H9 (cell line): ENCODE data around the gene C3orf20. TPM values are rescaled to one million over a fixed set of nuclear protein-coding genes. Genes with fewer than 3 reads are reported as not detected.

Source experiments
- DNase-seq: peaks from one replicate; pipeline ENCODE4 v3.0.0-alpha.2; 2017
- H2AFZ ChIP-seq: one replicate; pipeline ENCODE4 v1.6.1; 2013; ENCODE audit warnings: mild to moderate bottlenecking, low read length, control low read depth, moderate library complexity
- H2AK5ac ChIP-seq: 2 replicates; pipeline ENCODE4 v1.6.1; 2013; ENCODE audit warnings: low read length, control low read depth, mixed read lengths; ENCODE audit not compliant: insufficient read length
- H2BK120ac ChIP-seq: one replicate; pipeline ENCODE4 v1.6.1; 2013; ENCODE audit warnings: low read depth, mild to moderate bottlenecking, low read length, control low read depth, inconsistent platforms; ENCODE audit not compliant: poor library complexity, severe bottlenecking
- H2BK12ac ChIP-seq: 2 replicates; pipeline ENCODE4 v1.6.1; 2013; ENCODE audit warnings: low read length, control low read depth, mixed read lengths, low read depth; ENCODE audit not compliant: insufficient read length
- H2BK15ac ChIP-seq: 2 replicates; pipeline ENCODE4 v1.6.1; 2013; ENCODE audit warnings: low read depth, low read length, control low read depth
- H2BK20ac ChIP-seq: one replicate; pipeline ENCODE4 v1.6.1; 2013; ENCODE audit warnings: low read depth, mild to moderate bottlenecking, low read length, control low read depth, inconsistent platforms; ENCODE audit not compliant: poor library complexity, severe bottlenecking
- H2BK5ac ChIP-seq: 2 replicates; pipeline ENCODE4 v1.6.1; 2013; ENCODE audit warnings: low read length, control low read depth, mixed read lengths; ENCODE audit not compliant: insufficient read length
- H3K14ac ChIP-seq: 2 replicates; pipeline ENCODE4 v1.6.1; 2013; ENCODE audit warnings: low read length, control low read depth; ENCODE audit not compliant: insufficient read depth
- H3K18ac ChIP-seq: 2 replicates; pipeline ENCODE4 v1.6.1; 2013; ENCODE audit warnings: low read depth, mild to moderate bottlenecking, mixed read lengths, low read length, control low read depth; ENCODE audit not compliant: insufficient read length
- H3K23ac ChIP-seq: 2 replicates; pipeline ENCODE4 v1.6.1; 2013; ENCODE audit warnings: low read length, control low read depth, mixed read lengths, low read depth; ENCODE audit not compliant: insufficient read length
- H3K23me2 ChIP-seq: 2 replicates; pipeline ENCODE4 v1.6.1; 2013; ENCODE audit warnings: low read depth, mild to moderate bottlenecking, mixed read lengths, low read length, control low read depth; ENCODE audit not compliant: insufficient read length, poor library complexity, severe bottlenecking
- H3K27ac ChIP-seq: 2 replicates; pipeline ENCODE4 v1.5.1; 2013; ENCODE audit warnings: low read length, control low read depth, mixed read lengths, low read depth; ENCODE audit not compliant: insufficient read length
- H3K27me3 ChIP-seq: 2 replicates; pipeline ENCODE4 v1.6.1; 2013; ENCODE audit warnings: low read length, control low read depth, inconsistent platforms; ENCODE audit not compliant: insufficient read depth
- H3K4ac ChIP-seq: 2 replicates; pipeline ENCODE4 v1.6.1; 2013; ENCODE audit warnings: low read depth, mild to moderate bottlenecking, control low read depth, inconsistent platforms, low read length, moderate library complexity
- H3K4me1 ChIP-seq: 2 replicates; pipeline ENCODE4 v1.6.1; 2013; ENCODE audit warnings: low read length, control low read depth, inconsistent platforms; ENCODE audit not compliant: insufficient read depth
- H3K4me2 ChIP-seq: 2 replicates; pipeline ENCODE4 v1.6.1; 2013; ENCODE audit warnings: low read length, control low read depth, mixed read lengths; ENCODE audit not compliant: insufficient read length, insufficient read depth
- H3K56ac ChIP-seq: 2 replicates; pipeline ENCODE4 v1.6.1; 2013; ENCODE audit warnings: low read depth, mild to moderate bottlenecking, mixed read lengths, low read length, control low read depth; ENCODE audit not compliant: insufficient read length
- H3K79me1 ChIP-seq: 2 replicates; pipeline ENCODE4 v1.6.1; 2013; ENCODE audit warnings: low read depth, mild to moderate bottlenecking, moderate library complexity, low read length, control low read depth, inconsistent platforms; ENCODE audit not compliant: insufficient read depth, poor library complexity, severe bottlenecking
- H3K79me2 ChIP-seq: 2 replicates; pipeline ENCODE4 v1.6.1; 2013; ENCODE audit warnings: low read length, control low read depth, inconsistent platforms; ENCODE audit not compliant: insufficient read depth
- H3K9ac ChIP-seq: 2 replicates; pipeline ENCODE4 v1.6.1; 2013; ENCODE audit warnings: low read length, control low read depth, mixed read lengths; ENCODE audit not compliant: insufficient read length; ENCODE audit errors: extremely low read depth
- H3K9me3 ChIP-seq: one replicate; pipeline ENCODE4 v1.6.1; 2013; ENCODE audit warnings: low read depth, low read length, inconsistent platforms; ENCODE audit not compliant: control insufficient read depth
- H3T11ph ChIP-seq: one replicate; pipeline ENCODE4 v1.6.1; 2013; ENCODE audit warnings: mild to moderate bottlenecking, low read length, control low read depth, inconsistent platforms
- H4K20me1 ChIP-seq: one replicate; pipeline ENCODE4 v1.6.1; 2013; ENCODE audit not compliant: control insufficient read depth, insufficient read length, insufficient read depth
- H4K5ac ChIP-seq: 2 replicates; pipeline ENCODE4 v1.6.1; 2013; ENCODE audit warnings: low read depth, mild to moderate bottlenecking, mixed read lengths, low read length, control low read depth; ENCODE audit not compliant: insufficient read length
- H4K8ac ChIP-seq: replicated peaks from 2 replicates; pipeline ENCODE4 v1.6.1; 2013; ENCODE audit warnings: low read length, control low read depth, mixed read lengths, low read depth; ENCODE audit not compliant: insufficient read length
- H4K91ac ChIP-seq: 2 replicates; pipeline ENCODE4 v1.6.1; 2013; ENCODE audit warnings: low read depth, mild to moderate bottlenecking, moderate library complexity, mixed read lengths, low read length, control low read depth; ENCODE audit not compliant: insufficient read length
- H3K27ac Mint-ChIP-seq, 3 experiments: 2 replicates in 2 of 3; 3 replicates in 1 of 3; pipeline ENCODE4 v1.8.0; 2020 to 2021; ENCODE audit warnings: mixed read lengths in 3 of 3, mild to moderate bottlenecking in 1 of 3, moderate library complexity in 1 of 3
- H3K27me3 Mint-ChIP-seq: 2 replicates; pipeline ENCODE4 v1.8.0; 2021; ENCODE audit warnings: low read depth, mild to moderate bottlenecking, moderate library complexity, mixed read lengths
- H3K36me3 Mint-ChIP-seq, 3 experiments: 2 replicates in 2 of 3; 3 replicates in 1 of 3; pipeline ENCODE4 v1.8.0; 2020 to 2021; ENCODE audit warnings: low read depth in 3 of 3, mixed read lengths in 3 of 3; ENCODE audit not compliant: insufficient read depth in 1 of 3
- H3K4me1 Mint-ChIP-seq, 2 experiments: 2 replicates each; pipeline ENCODE4 v1.8.0; 2020; ENCODE audit warnings: mixed read lengths in 2 of 2
- H3K4me3 Mint-ChIP-seq, 2 experiments: 2 replicates in 1 of 2; 3 replicates in 1 of 2; pipeline ENCODE4 v1.8.0; 2020 to 2021; ENCODE audit warnings: mild to moderate bottlenecking in 2 of 2, mixed read lengths in 2 of 2, moderate library complexity in 1 of 2
- H3K9me3 Mint-ChIP-seq, 2 experiments: 2 replicates in 1 of 2; 3 replicates in 1 of 2; pipeline ENCODE4 v1.8.0; 2020; ENCODE audit warnings: mild to moderate bottlenecking in 2 of 2, mixed read lengths in 2 of 2, moderate library complexity in 1 of 2
- CTCF ChIP-seq: fragments of 200-600 bp; sonication (generic); conservative IDR thresholded peaks from 3 replicates; pipeline ENCODE4 v1.8.0; 2021; ENCODE audit warnings: antibody characterized with exemption, mild to moderate bottlenecking
- WGBS: extraction: QIAGEN DNeasy Blood & Tissue Kit; methylation state at CpG from one replicate; pipeline ENCODE4 v1.1.7; 2013; ENCODE audit warnings: missing lambda C conversion rate, low lambda C conversion rate, mixed read lengths; ENCODE audit not compliant: insufficient read length; ENCODE audit errors: extremely low coverage; 5-methylcytosine and 5-hydroxymethylcytosine counted together
- total RNA-seq: library from RNA; stranded (reverse); gene quantifications from 2 replicates; pipeline ENCODE4 v1.2.1, GENCODE V29; 2021

C3orf20 gene
- total RNA-seq, 1 experiment from 2014 or later: not detected

GRCh38 chr3:14765060-14765400, 90.1 kb downstream of the C3orf20 start:
- Mint-ChIP-seq H3K4me1 (peaks cover 0 to 4% of the 10 kb centered on the region in 2 experiments; a peak in 1 of 4 replicates), H3K36me3 (no peaks in the 10 kb centered on the region; a peak in 1 of 7 replicates), H3K9me3 (no peaks in the 10 kb centered on the region), H3K4me3 (no peak overlapping the region), H3K27me3 (peaks cover 3% of the 10 kb centered on the region), H3K27ac (peak overlapping the region in 1 of 3 experiments; percentile 49; a peak in 2 of 7 replicates)
- Histone ChIP-seq H3K79me1 (no peaks in the 10 kb centered on the region), H2AFZ (no peak overlapping the region), H3K18ac (no peak overlapping the region), H4K5ac (no peak overlapping the region), H3K79me2 (no peaks in the 10 kb centered on the region), H3K9me3 (no peaks in the 10 kb centered on the region), H3K27ac (no peak overlapping the region), H3K23ac (no peak overlapping the region), H3K27me3 (no peaks in the 10 kb centered on the region), H3K23me2 (no peaks in the 10 kb centered on the region), H3K4ac (no peak overlapping the region), H2BK5ac (no peak overlapping the region), H3T11ph (no peak overlapping the region), H2BK12ac (no peak overlapping the region), H3K4me1 (no peaks in the 10 kb centered on the region), H2BK120ac (no peak overlapping the region), H3K56ac (no peak overlapping the region), H2BK20ac (no peak overlapping the region), H3K14ac (no peak overlapping the region), H4K91ac (no peak overlapping the region), H3K9ac (no peak overlapping the region), H3K4me2 (no peak overlapping the region), H4K20me1 (no peaks in the 10 kb centered on the region), H4K8ac (no peak overlapping the region), H2BK15ac (no peak overlapping the region), H2AK5ac (no peak overlapping the region)
- DNase-seq: no peak
- no CpG with 5 or more reads among the region's 3 CpGs for WGBS
- no peak for TF ChIP-seq CTCF
